ENCODE data around the gene MUC13.

The MUC13 gene

DNA sequence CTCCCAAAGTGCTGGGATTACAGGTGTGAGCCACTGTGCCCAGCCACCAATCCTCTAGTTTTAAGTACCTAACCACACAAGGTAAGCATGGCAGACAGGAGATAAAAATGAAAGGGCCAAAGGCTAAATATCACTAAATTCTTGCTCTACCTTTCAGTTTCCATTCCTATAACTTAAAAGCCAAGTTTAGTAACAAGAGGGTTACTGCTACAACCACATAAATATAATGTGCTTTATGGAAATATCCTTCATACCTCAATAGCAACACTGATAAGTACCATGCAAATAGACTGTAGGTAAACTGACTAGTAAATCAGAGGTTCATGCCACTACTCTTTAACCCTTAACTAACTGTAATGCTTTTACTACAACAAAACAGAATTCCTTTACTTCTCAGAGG is 38.7 kb upstream of the MUC13 start:
- no peaks in the 10 kb centered on the region for H3K4me1 ChIP-seq
- intact Hi-C loops (cut with DNase I; ENCODE audit: low total_unique reads) = no loop called here
- DNase-seq = no peak
- no peak overlapping the region for H3K4me3 ChIP-seq
- H3K36me3 ChIP-seq = peaks cover 17 to 79% (median 70%) of the 10 kb centered on the region in 3 donors
- H3K27me3 ChIP-seq = no peaks in the 10 kb centered on the region
- H3K9me3 ChIP-seq = no peaks in the 10 kb centered on the region
- H3K27ac ChIP-seq = no peak overlapping the region
- TF ChIP-seq, protein P1, sequence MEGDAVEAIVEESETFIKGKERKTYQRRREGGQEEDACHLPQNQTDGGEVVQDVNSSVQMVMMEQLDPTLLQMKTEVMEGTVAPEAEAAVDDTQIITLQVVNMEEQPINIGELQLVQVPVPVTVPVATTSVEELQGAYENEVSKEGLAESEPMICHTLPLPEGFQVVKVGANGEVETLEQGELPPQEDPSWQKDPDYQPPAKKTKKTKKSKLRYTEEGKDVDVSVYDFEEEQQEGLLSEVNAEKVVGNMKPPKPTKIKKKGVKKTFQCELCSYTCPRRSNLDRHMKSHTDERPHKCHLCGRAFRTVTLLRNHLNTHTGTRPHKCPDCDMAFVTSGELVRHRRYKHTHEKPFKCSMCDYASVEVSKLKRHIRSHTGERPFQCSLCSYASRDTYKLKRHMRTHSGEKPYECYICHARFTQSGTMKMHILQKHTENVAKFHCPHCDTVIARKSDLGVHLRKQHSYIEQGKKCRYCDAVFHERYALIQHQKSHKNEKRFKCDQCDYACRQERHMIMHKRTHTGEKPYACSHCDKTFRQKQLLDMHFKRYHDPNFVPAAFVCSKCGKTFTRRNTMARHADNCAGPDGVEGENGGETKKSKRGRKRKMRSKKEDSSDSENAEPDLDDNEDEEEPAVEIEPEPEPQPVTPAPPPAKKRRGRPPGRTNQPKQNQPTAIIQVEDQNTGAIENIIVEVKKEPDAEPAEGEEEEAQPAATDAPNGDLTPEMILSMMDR (IDR thresholded peaks at IDR 0.05) = no peak

DNA sequence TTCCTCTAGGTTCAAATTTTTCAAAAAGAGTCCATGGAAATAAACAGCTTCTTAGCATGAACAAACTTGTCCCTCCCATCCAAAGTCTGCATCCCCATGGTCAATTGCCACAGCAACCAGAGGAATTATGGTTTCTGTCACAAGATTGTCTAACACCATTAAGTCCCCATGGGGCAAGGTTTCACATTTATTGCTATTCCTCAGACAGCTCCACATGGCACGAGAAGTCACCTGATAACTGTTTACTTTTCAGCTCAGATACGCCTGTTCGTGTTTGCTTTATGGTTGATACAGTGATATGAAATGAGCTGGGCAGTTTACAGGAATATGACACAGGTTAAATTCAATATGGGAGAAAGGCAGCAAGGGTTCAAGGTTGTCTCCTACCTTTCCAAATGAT is 37.9 kb upstream of the MUC13 start:
- peaks cover 17 to 79% (median 68%) of the 10 kb centered on the region in 3 donors for H3K36me3 ChIP-seq
- H3K4me1 ChIP-seq = no peaks in the 10 kb centered on the region
- no peaks in the 10 kb centered on the region for H3K27me3 ChIP-seq
- intact Hi-C loops (cut with DNase I; ENCODE audit: low total_unique reads) = no loop called here
- no peaks in the 10 kb centered on the region for H3K9me3 ChIP-seq
- TF ChIP-seq, protein P1 (IDR thresholded peaks at IDR 0.05) = no peak
- no peak for DNase-seq
- H3K27ac ChIP-seq = no peak overlapping the region
- no peak overlapping the region for H3K4me3 ChIP-seq

DNA sequence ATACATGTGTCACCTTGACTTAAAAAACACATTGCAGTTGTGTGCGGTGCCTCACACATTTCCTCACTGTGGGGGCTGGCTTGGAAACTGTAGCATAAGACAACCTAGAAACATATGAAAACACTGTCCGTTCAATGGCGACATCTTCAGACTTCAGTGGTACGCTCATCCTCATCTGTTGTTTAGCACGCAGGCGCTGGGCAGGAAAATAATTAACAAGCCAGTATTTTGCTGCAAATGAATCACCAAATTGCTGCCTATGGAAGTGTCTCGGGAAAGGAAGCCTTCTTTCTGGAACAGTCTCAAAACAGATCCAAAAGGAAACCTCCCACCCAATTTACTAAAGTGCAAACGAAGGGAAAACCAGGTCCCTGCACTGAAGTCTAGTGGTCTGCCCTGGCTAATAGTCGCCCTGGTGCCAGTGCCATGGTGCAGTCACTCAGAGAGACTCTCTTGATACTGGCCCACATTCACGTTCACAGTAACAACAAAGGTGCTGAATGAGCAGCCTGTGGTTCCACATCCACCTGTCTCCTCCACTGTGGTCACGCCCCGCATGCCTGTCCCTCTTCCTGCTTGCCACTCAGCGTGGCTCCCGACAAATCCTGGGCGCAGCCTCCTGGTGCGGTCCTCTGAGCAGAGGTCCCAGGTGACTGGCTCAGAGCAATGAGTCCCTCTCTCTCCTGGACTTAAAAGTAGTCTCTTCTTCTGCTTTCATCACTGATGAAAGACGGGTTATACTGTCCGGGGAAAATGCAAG is 35.6 kb upstream of the MUC13 start:
- Histone ChIP-seq H3K27me3 (no peaks in the 10 kb centered on the region), H3K27ac (no peak overlapping the region), H3K4me3 (no peak overlapping the region), H3K36me3 (peaks cover 17 to 61% (median 61%) of the 10 kb centered on the region in 3 donors), H3K4me1 (no peaks in the 10 kb centered on the region), H3K9me3 (no peaks in the 10 kb centered on the region)
- TF ChIP-seq, protein P1 (IDR thresholded peaks at IDR 0.05) = no peak
- intact Hi-C loops (cut with DNase I; ENCODE audit: low total_unique reads) = no loop called here
- DNase-seq = no peak

DNA sequence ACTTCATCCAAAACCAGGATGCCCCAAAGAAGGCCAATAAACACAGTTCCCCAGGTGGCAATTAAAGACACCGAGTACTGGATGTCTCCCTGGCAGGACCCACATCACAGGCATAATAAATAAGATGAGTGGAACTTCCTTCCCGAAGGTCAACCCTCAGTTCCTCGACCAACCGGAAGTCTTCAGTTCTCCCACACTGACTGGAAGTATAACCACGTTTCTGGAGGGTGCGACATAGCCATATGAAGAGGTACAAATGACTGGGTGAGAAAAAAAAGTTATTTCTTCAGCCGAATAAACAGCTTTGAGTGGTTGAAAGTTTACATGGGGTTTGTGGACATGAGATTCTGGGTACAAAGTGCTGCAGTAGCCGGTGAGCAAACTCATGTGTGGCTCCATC is 34.6 kb upstream of the MUC13 start:
- no peak overlapping the region for H3K27ac ChIP-seq
- intact Hi-C loops (cut with DNase I; ENCODE audit: low total_unique reads) = no loop called here
- no peak for DNase-seq
- no peaks in the 10 kb centered on the region for H3K9me3 ChIP-seq
- no peaks in the 10 kb centered on the region for H3K27me3 ChIP-seq
- H3K4me1 ChIP-seq = no peaks in the 10 kb centered on the region
- TF ChIP-seq, protein P1 (IDR thresholded peaks at IDR 0.05) = no peak
- peaks cover 17 to 60% (median 52%) of the 10 kb centered on the region in 3 donors for H3K36me3 ChIP-seq
- H3K4me3 ChIP-seq = no peak overlapping the region

DNA sequence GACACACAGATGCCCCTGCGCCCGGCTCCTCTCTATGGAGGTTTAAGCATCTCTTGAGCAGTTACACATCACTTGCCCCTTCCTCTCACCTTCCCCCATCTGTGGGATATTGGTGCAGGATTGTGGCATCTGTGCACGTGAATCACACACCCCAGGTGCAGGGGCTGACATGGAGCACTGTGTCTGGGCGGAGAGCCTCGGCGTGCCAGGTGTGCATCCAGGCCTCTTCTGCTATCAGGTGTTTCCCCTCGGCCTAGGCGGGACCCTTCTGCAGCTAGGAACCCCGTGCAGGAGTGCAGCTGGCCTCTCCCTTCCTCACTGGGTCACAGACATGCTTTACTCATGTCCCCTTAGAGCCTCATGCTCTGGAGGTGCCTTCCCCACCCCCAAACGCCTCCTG is 33.4 kb upstream of the MUC13 start:
- TF ChIP-seq, protein P1 (IDR thresholded peaks at IDR 0.05) = no peak
- intact Hi-C loops (cut with DNase I; ENCODE audit: low total_unique reads) = no loop called here
- no peak for DNase-seq
- Histone ChIP-seq H3K36me3 (peaks cover 17 to 50% (median 43%) of the 10 kb centered on the region in 3 donors), H3K4me1 (no peaks in the 10 kb centered on the region), H3K27ac (no peak overlapping the region), H3K9me3 (no peaks in the 10 kb centered on the region), H3K27me3 (no peaks in the 10 kb centered on the region), H3K4me3 (no peak overlapping the region)
